SJCRH30 (cell line): ENCODE measurements around the gene SIGMAR1. TPM values are rescaled to one million over a fixed set of nuclear protein-coding genes. Genes with fewer than 3 reads are reported as not detected.

ENCODE experiments used
- DNase-seq, 2 experiments: peaks; one replicate each; pipeline ENCODE4 v3.0.0-alpha.2; 2015 to 2020
- H3K27ac ChIP-seq: fragments of 250-450 bp; sonication (Bioruptor Pico); 2 replicates; pipeline ENCODE4 v1.5.1; 2020; ENCODE audit warnings: mild to moderate bottlenecking, moderate library complexity
- H3K27me3 ChIP-seq: fragments of 250-450 bp; sonication (Bioruptor Pico); 2 replicates; pipeline ENCODE4 v1.5.1; 2020; ENCODE audit warnings: mild to moderate bottlenecking, moderate library complexity
- H3K36me3 ChIP-seq: fragments of 250-450 bp; sonication (Bioruptor Pico); 2 replicates; pipeline ENCODE4 v1.5.1; 2020; ENCODE audit warnings: mild to moderate bottlenecking, moderate library complexity
- H3K4me1 ChIP-seq: fragments of 250-450 bp; sonication (Bioruptor Pico); 2 replicates; pipeline ENCODE4 v1.5.1; 2020; ENCODE audit warnings: mild to moderate bottlenecking, moderate library complexity
- H3K4me3 ChIP-seq: fragments of 250-450 bp; sonication (Bioruptor Pico); 2 replicates; pipeline ENCODE4 v1.5.1; 2020; ENCODE audit warnings: mild to moderate bottlenecking, moderate library complexity
- H3K9me3 ChIP-seq: fragments of 250-450 bp; sonication (Bioruptor Pico); replicated peaks from 2 replicates; pipeline ENCODE4 v1.5.1; 2020; ENCODE audit warnings: mild to moderate bottlenecking, moderate library complexity
- total RNA-seq: library from RNA; depleted of rRNA; stranded (reverse); fragments of >200 nt; shearing (Covaris generic); gene quantifications from 2 replicates; pipeline ENCODE4 v1.2.3, GENCODE V29; 2014

Gene SIGMAR1
- total RNA-seq, 1 experiment from 2014 or later: 85.3 TPM

GRCh38 chr9:34628656-34629490 lies 8.7 kb downstream of the SIGMAR1 start, which contains the start of gene ARID3C:
TSS of gene ARID3C (minus strand) at chr9:34629066. CDS start at chr9:34628014, 1,052 bp downstream.
- no peak for DNase-seq
- Histone ChIP-seq H3K4me1 (no peaks in the 10 kb centered on the region), H3K27me3 (peaks cover 35% of the 10 kb centered on the region), H3K9me3 (no peaks in the 10 kb centered on the region), H3K27ac (no peak within 1 kb of the TSS), H3K36me3 (no peaks in the 10 kb centered on the region), H3K4me3 (peak within 1 kb of the TSS; percentile 23; the same call in 1 of the 2 replicates)

- no peaks in the 10 kb centered on the region for H3K9me3 ChIP-seq
- DNase-seq: no peak
- H3K27me3 ChIP-seq: peaks cover 35% of the 10 kb centered on the region
- no peaks in the 10 kb centered on the region for H3K4me1 ChIP-seq
- peak overlapping the region; percentile 23; the same call in 1 of the 2 replicates for H3K4me3 ChIP-seq
- no peaks in the 10 kb centered on the region for H3K36me3 ChIP-seq
- no peak overlapping the region for H3K27ac ChIP-seq
These were observed 9.6 kb downstream of the SIGMAR1 start for GRCh38 chr9:34627716-34628655.

GRCh38 chr9:34625186-34625486 lies 12.5 kb downstream of the SIGMAR1 start:
- H3K4me1 ChIP-seq: no peaks in the 10 kb centered on the region
- DNase-seq: no peak
- no peak overlapping the region for H3K4me3 ChIP-seq
- H3K27me3 ChIP-seq: peaks cover 31% of the 10 kb centered on the region
- H3K36me3 ChIP-seq: no peaks in the 10 kb centered on the region
- H3K9me3 ChIP-seq: no peaks in the 10 kb centered on the region
- H3K27ac ChIP-seq: no peak overlapping the region

- no peak for DNase-seq
- Histone ChIP-seq H3K27me3 (peaks cover 26% of the 10 kb centered on the region), H3K4me3 (no peak overlapping the region), H3K9me3 (no peaks in the 10 kb centered on the region), H3K4me1 (no peaks in the 10 kb centered on the region), H3K36me3 (no peaks in the 10 kb centered on the region), H3K27ac (no peak overlapping the region)
These were observed 13.0 kb downstream of the SIGMAR1 start for GRCh38 chr9:34624475-34625185.

GRCh38 chr9:34623374-34624235 lies 14.0 kb downstream of the SIGMAR1 start:
- no peak for DNase-seq
- no peak overlapping the region for H3K4me3 ChIP-seq
- no peaks in the 10 kb centered on the region for H3K36me3 ChIP-seq
- H3K9me3 ChIP-seq: no peaks in the 10 kb centered on the region
- H3K27me3 ChIP-seq: peaks cover 21% of the 10 kb centered on the region
- no peak overlapping the region for H3K27ac ChIP-seq
- H3K4me1 ChIP-seq: no peaks in the 10 kb centered on the region; the same call in 1 of the 2 replicates

GRCh38 chr9:34620061-34620994 lies 17.3 kb downstream of the SIGMAR1 start, which contains the start of gene DCTN3:
TSS of gene DCTN3 (minus strand) at chr9:34620495. CDS start at chr9:34620464, 31 bp downstream.
- no peaks in the 10 kb centered on the region for H3K9me3 ChIP-seq
- H3K27me3 ChIP-seq: no peaks in the 10 kb centered on the region
- H3K4me3 ChIP-seq: peak within 1 kb of the TSS; percentile 67
- H3K27ac ChIP-seq: no peak within 1 kb of the TSS
- DNase-seq: peak; percentile 91 to 93
- no peaks in the 10 kb centered on the region; the same call in 1 of the 2 replicates for H3K4me1 ChIP-seq
- no peaks in the 10 kb centered on the region for H3K36me3 ChIP-seq

- no peak for DNase-seq
- no peaks in the 10 kb centered on the region for H3K36me3 ChIP-seq
- H3K4me1 ChIP-seq: no peaks in the 10 kb centered on the region; the same call in 1 of the 2 replicates
- H3K4me3 ChIP-seq: no peak overlapping the region
- no peaks in the 10 kb centered on the region for H3K27me3 ChIP-seq
- H3K9me3 ChIP-seq: no peaks in the 10 kb centered on the region
- no peak overlapping the region for H3K27ac ChIP-seq
These were observed 22.5 kb downstream of the SIGMAR1 start for GRCh38 chr9:34615132-34615531.

- peak; percentile 80 to 89 for DNase-seq
- H3K27ac ChIP-seq: peak overlapping the region; percentile 72
- no peaks in the 10 kb centered on the region for H3K36me3 ChIP-seq
These were observed 24.7 kb downstream of the SIGMAR1 start for GRCh38 chr9:34612788-34613390.

GRCh38 chr9:34611811-34612787 lies 25.5 kb downstream of the SIGMAR1 start, which contains the start of gene RPP25L:
TSS of gene RPP25L (minus strand) at chr9:34612097. CDS start at chr9:34611296, 801 bp downstream.
- no peaks in the 10 kb centered on the region for H3K4me1 ChIP-seq
- no peaks in the 10 kb centered on the region for H3K36me3 ChIP-seq
- H3K27ac ChIP-seq: peak within 1 kb of the TSS; percentile 72
- H3K9me3 ChIP-seq: no peaks in the 10 kb centered on the region
- H3K4me3 ChIP-seq: peak within 1 kb of the TSS; percentile 79
- H3K27me3 ChIP-seq: no peaks in the 10 kb centered on the region
- peak; percentile 83 to 88 for DNase-seq

More at GRCh38 chr9:34612788-34613390, 24.7 kb downstream of the SIGMAR1 start:
- Histone ChIP-seq H3K9me3 (no peaks in the 10 kb centered on the region), H3K4me1 (no peaks in the 10 kb centered on the region), H3K27me3 (no peaks in the 10 kb centered on the region), H3K4me3 (peak overlapping the region; percentile 79)

GRCh38 chr9:34611251-34611810 lies 26.3 kb downstream of the SIGMAR1 start:
- peak overlapping the region; percentile 72 for H3K27ac ChIP-seq
- H3K4me1 ChIP-seq: no peaks in the 10 kb centered on the region
- H3K9me3 ChIP-seq: no peaks in the 10 kb centered on the region
- H3K4me3 ChIP-seq: peak overlapping the region; percentile 79
- no peaks in the 10 kb centered on the region for H3K27me3 ChIP-seq
- DNase-seq: peak in 1 of 2 experiments; percentile 27
- no peaks in the 10 kb centered on the region for H3K36me3 ChIP-seq

GRCh38 chr9:34610434-34611206 lies 27.0 kb downstream of the SIGMAR1 start:
- H3K4me3 ChIP-seq: no peak overlapping the region
- H3K27me3 ChIP-seq: no peaks in the 10 kb centered on the region
- H3K27ac ChIP-seq: no peak overlapping the region
- no peaks in the 10 kb centered on the region for H3K9me3 ChIP-seq
- no peak for DNase-seq
- H3K36me3 ChIP-seq: no peaks in the 10 kb centered on the region
- H3K4me1 ChIP-seq: no peaks in the 10 kb centered on the region
